ENCODE results near the gene FCSK.

FCSK gene

DNA sequence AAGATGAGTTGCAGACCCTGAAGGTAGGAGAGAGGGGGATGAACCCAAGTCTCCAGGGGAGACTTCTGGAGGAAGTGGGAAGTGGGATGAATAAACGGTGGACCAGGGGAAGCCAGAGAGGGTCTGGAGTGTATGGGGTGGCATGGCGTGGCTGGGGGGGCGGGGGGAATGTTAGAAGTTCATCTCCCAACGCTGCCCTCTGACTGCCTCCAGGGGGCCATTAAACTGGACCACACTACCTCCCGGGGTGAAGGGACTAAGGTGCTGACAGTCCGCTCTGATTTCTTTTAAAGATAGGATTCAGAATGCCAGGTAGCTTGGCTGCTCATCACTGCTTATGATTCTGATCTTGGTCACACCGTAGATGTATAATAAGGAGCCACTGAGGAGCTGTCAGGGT, 36.7 kb upstream of the FCSK start:
- TF ChIP-seq, protein P1, sequence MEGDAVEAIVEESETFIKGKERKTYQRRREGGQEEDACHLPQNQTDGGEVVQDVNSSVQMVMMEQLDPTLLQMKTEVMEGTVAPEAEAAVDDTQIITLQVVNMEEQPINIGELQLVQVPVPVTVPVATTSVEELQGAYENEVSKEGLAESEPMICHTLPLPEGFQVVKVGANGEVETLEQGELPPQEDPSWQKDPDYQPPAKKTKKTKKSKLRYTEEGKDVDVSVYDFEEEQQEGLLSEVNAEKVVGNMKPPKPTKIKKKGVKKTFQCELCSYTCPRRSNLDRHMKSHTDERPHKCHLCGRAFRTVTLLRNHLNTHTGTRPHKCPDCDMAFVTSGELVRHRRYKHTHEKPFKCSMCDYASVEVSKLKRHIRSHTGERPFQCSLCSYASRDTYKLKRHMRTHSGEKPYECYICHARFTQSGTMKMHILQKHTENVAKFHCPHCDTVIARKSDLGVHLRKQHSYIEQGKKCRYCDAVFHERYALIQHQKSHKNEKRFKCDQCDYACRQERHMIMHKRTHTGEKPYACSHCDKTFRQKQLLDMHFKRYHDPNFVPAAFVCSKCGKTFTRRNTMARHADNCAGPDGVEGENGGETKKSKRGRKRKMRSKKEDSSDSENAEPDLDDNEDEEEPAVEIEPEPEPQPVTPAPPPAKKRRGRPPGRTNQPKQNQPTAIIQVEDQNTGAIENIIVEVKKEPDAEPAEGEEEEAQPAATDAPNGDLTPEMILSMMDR (IDR thresholded peaks at IDR 0.05; ENCODE audit: low read depth, low read length): no peak
- DNase-seq (ENCODE audit: low read depth in 2 of 2): no peak

DNA sequence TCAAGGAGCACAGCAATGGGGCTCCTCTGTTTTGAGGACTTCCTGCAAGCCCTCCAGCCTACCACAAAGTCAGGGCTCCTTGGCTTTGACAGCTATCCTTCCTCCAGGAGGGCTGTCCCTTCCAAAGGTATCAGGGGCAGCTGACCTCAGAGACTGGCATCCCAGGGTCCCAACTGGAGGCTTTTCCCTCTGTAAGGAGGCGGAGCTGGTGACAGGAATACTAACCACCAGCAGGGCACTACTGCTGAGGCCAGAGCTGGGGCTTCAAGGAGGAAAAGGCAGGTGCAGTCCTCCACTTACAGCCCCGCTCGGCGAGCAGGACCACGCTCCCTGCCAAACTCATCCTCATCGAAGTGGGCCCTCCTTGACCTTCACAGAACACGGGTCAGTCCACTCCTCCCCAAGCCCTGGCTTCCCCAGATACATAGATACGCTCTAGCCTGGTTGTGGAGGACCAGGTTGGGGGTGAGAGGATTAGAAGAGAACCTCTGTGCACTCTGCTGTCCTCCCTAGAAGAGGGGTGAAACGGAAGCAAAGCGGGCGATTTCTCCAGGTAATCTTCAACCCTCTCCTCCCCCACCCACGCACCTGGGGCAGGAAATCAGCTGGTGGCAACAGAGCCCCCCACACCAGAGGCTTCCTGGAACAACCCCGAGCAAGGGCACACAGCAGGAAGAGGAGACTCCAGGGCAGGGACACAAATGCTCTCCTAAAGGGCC, 36.0 kb upstream of the FCSK start:
- TF ChIP-seq, protein P1 (IDR thresholded peaks at IDR 0.05; ENCODE audit: low read depth, low read length): no peak
- no peak for DNase-seq (ENCODE audit: low read depth in 2 of 2)
- H3K4me3 ChIP-seq (replicated peaks in 1 of 2; ENCODE audit: low read depth in 2 of 2, low read length in 2 of 2): no peak overlapping the region

More for the DNA sequence above, 36.7 kb upstream of the FCSK start:
- H3K4me3 ChIP-seq (replicated peaks in 1 of 2; ENCODE audit: low read depth in 2 of 2, low read length in 2 of 2): no peak overlapping the region

DNA sequence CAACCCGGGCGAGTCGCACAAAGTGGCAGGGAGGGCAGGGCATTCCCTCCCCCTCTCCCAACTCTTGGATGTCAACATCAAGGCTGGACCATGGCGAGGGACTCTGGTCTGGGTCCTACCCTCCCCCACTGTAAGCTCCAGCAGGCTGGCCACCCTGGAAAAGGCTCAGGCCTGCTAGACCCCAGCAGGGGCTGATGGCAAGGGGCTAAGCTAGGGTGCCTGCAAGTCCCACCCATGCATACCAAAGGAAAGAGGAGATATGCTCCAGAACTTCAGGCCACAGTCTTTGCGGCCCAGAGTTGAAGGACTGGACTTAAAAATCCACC, 35.4 kb upstream of the FCSK start:
- no peak for DNase-seq (ENCODE audit: low read depth in 2 of 2)
- TF ChIP-seq, protein P1 (IDR thresholded peaks at IDR 0.05; ENCODE audit: low read depth, low read length): no peak
- no peak overlapping the region for H3K4me3 ChIP-seq (replicated peaks in 1 of 2; ENCODE audit: low read depth in 2 of 2, low read length in 2 of 2)

DNA sequence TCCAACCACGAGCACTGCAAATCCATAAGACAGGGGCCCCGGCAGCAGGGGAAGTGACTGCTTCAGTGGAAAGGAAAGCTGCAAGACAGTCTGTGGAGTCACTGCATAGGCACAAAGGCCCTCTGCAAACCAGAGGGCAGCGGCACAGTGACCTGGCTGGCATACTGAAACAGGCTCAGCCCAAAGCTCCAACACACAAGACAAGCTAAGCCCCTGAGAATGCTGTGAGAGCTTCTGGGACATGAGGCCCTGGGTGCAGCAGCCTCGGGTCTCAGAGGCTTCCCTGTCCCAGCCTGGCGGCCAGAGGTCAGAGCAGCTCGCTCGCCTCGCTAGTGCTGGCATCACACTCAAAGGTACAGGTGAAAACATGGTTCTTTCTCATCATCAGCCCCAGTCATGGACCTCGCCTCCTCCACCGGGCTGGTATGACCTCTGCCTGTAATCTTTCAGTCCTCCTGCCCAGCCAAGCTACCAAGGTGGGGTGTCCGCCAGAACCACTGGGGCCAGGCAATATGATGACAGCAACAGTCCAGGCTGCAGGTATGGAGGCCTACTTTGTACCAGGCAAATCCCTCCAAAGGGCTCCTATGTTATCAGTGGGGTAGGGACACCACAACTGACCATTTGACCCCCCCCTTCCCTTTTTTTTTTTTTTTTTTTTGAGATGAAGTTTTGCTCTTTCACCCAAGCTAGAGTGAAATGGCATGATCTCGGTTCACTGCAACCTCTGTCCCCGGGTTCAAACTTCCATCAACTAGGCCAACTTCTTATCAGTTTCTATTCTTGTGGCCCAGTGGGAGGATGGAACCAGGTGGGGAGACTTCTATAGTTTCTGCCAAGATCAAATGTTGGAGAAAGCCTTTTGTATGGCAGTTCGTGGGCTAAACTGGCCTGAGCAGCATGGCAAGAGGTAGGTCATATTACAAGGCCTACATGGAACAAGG, 34.7 kb upstream of the FCSK start:
- TF ChIP-seq, protein P1 (IDR thresholded peaks at IDR 0.05; ENCODE audit: low read depth, low read length): no peak
- no peak for DNase-seq (ENCODE audit: low read depth in 2 of 2)
- H3K4me3 ChIP-seq (replicated peaks in 1 of 2; ENCODE audit: low read depth in 2 of 2, low read length in 2 of 2): no peak overlapping the region

DNA sequence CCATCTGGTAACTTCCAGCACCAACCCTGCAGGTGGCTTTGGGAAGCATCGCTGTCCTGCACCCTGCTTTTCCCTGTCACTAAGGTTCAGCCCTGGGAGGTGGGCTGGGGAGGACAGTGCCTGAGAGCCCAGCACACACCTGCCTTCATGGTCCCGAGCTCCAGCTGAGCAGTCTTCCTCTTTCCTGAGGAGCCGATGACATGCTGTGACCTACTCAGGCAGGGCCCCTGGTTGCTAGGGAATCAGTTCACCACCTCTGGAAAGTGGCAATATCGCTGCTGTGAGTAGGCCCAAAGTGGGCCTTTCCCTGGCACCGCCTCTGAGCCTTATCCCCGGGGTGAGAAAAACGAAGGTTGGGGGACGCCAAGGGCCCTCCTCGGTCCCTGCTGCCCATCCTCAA, 33.4 kb upstream of the FCSK start:
- no peak for DNase-seq (ENCODE audit: low read depth in 2 of 2)
- TF ChIP-seq, protein P1 (IDR thresholded peaks at IDR 0.05; ENCODE audit: low read depth, low read length): no peak
- H3K4me3 ChIP-seq (replicated peaks in 1 of 2; ENCODE audit: low read depth in 2 of 2, low read length in 2 of 2): no peak overlapping the region

DNA sequence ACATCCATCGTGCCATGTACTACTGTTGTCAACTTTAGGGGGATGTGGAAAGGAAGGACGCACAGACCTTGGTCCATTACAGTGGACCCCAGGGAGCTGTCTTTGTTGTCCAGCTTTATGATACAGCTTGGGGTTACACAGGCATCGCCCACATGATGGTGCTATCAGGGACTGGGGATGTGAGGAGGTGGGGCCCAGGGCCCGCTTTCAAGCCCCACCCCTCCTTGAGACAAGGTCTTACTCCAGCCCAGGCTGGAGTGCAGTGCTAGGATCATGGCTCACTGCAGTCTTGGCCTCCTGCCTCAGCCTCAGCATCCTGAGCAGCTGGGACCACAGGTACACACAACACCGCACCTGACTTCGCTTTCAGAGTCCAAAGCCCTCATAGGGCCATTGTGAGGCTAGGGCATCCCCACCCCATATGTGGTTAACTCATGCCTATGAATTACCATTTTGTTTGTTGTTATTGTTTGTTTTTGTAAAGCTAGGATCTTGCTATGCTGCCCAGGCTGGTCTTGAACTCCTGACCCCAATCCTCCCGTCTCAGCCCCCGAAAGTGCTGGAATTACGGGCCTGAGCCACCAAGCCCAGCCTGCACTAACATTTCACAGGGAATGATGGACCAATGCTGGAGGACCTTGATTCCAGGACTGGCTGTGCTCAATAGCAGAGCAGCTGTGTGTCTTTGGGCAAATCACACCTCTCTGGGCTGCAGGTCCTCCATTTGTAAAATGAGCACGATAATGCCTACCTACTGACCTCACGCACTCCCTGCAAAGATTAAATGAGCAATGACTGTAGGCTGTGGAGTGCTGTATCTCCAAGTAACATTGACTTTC, 32.7 kb upstream of the FCSK start:
- no peak for DNase-seq (ENCODE audit: low read depth in 2 of 2)
- H3K4me3 ChIP-seq (replicated peaks in 1 of 2; ENCODE audit: low read depth in 2 of 2, low read length in 2 of 2): no peak overlapping the region
- TF ChIP-seq, protein P1 (IDR thresholded peaks at IDR 0.05; ENCODE audit: low read depth, low read length): no peak

Measured in cardiac fibroblast (primary cell).